ENCODE results near the gene RAB18. TPM values are rescaled to one million over a fixed set of nuclear protein-coding genes. Genes with fewer than 3 reads are reported as not detected.

RAB18 gene
- total RNA-seq, 1 donor from 2014 or later, result 72.3 TPM

- DNase-seq (ENCODE audit: low read depth, low spot score), result no peak
- H3K4me1 Mint-ChIP-seq, result peaks cover 3% of the 10 kb centered on the region
- no peak for TF ChIP-seq CTCF (conservative IDR thresholded peaks at IDR 0.05)
- H3K36me3 Mint-ChIP-seq (ENCODE audit: low read depth), result peaks cover 9% of the 10 kb centered on the region
- no peak overlapping the region for H3K4me3 Mint-ChIP-seq
- H3K27me3 Mint-ChIP-seq (ENCODE audit: low read depth), result no peaks in the 10 kb centered on the region
- H3K9me3 Mint-ChIP-seq, result no peaks in the 10 kb centered on the region
- no peak overlapping the region for H3K27ac Mint-ChIP-seq (ENCODE audit: unreplicated experiment)
These were observed 14.2 kb downstream of the RAB18 start for GRCh38 chr10:27518261-27518660.

- no peaks in the 10 kb centered on the region for H3K27me3 Mint-ChIP-seq (ENCODE audit: low read depth)
- H3K27ac Mint-ChIP-seq (ENCODE audit: unreplicated experiment), result no peak overlapping the region
- no peak overlapping the region for H3K4me3 Mint-ChIP-seq
- peaks cover 5% of the 10 kb centered on the region for H3K36me3 Mint-ChIP-seq (ENCODE audit: low read depth)
- no peaks in the 10 kb centered on the region for H3K9me3 Mint-ChIP-seq
- TF ChIP-seq CTCF (conservative IDR thresholded peaks at IDR 0.05), result no peak
- DNase-seq (ENCODE audit: low read depth, low spot score), result no peak
- peaks cover 29% of the 10 kb centered on the region for H3K4me1 Mint-ChIP-seq
These were observed 21.7 kb downstream of the RAB18 start for GRCh38 chr10:27525819-27526218.

- Mint-ChIP-seq H3K27ac (ENCODE audit: unreplicated experiment) (no peak overlapping the region), H3K9me3 (no peaks in the 10 kb centered on the region), H3K36me3 (ENCODE audit: low read depth) (peaks cover 4% of the 10 kb centered on the region), H3K27me3 (ENCODE audit: low read depth) (no peaks in the 10 kb centered on the region), H3K4me3 (no peak overlapping the region), H3K4me1 (peaks cover 29% of the 10 kb centered on the region)
- no peak for TF ChIP-seq CTCF (conservative IDR thresholded peaks at IDR 0.05)
- no peak for DNase-seq (ENCODE audit: low read depth, low spot score)
These were observed 22.1 kb downstream of the RAB18 start for GRCh38 chr10:27526242-27526641.

GRCh38 chr10:27527666-27528295, 23.7 kb downstream of the RAB18 start:
- H3K27me3 Mint-ChIP-seq (ENCODE audit: low read depth), result no peaks in the 10 kb centered on the region
- H3K4me1 Mint-ChIP-seq, result peaks cover 29% of the 10 kb centered on the region
- DNase-seq (ENCODE audit: low read depth, low spot score), result no peak
- no peak for TF ChIP-seq CTCF (conservative IDR thresholded peaks at IDR 0.05)
- H3K9me3 Mint-ChIP-seq, result no peaks in the 10 kb centered on the region
- H3K36me3 Mint-ChIP-seq (ENCODE audit: low read depth), result peaks cover 3% of the 10 kb centered on the region
- H3K27ac Mint-ChIP-seq (ENCODE audit: unreplicated experiment), result peak overlapping the region; percentile 10
- no peak overlapping the region for H3K4me3 Mint-ChIP-seq

- peak overlapping the region; percentile 63 for H3K27ac Mint-ChIP-seq (ENCODE audit: unreplicated experiment)
- TF ChIP-seq CTCF (conservative IDR thresholded peaks at IDR 0.05), result no peak
- no peak overlapping the region for H3K4me3 Mint-ChIP-seq
- H3K36me3 Mint-ChIP-seq (ENCODE audit: low read depth), result no peaks in the 10 kb centered on the region
- no peak for DNase-seq (ENCODE audit: low read depth, low spot score)
- H3K9me3 Mint-ChIP-seq, result no peaks in the 10 kb centered on the region
- no peaks in the 10 kb centered on the region for H3K27me3 Mint-ChIP-seq (ENCODE audit: low read depth)
- peaks cover 21% of the 10 kb centered on the region for H3K4me1 Mint-ChIP-seq
These were observed 25.1 kb downstream of the RAB18 start for GRCh38 chr10:27529010-27529783.
